K562 (cell line): ENCODE results near the gene ABLIM2.

ENCODE experiments used
- EP300 ChIP-seq: IDR thresholded peaks from 2 replicates; pipeline ENCODE4 v1.6.1; 2012; ENCODE audit warnings: low read length, improper control_type of control experiment
- EZH2 ChIP-seq: IDR thresholded peaks from 2 replicates; pipeline ENCODE4 v1.6.1; 2012; ENCODE audit warnings: low read depth, mild to moderate bottlenecking, inconsistent platforms, low read length, borderline replicate concordance
- JUN ChIP-seq, 2 experiments: sonication (generic) in 1 of 2; formaldehyde crosslinking in 1 of 2; IDR thresholded peaks; 2 replicates each; pipeline versions ENCODE4 v1.6.1 to v1.8.0; 2012 to 2022; ENCODE audit warnings: borderline replicate concordance in 2 of 2, mild to moderate bottlenecking in 2 of 2, improper control_type of control experiment in 1 of 2, low read depth in 1 of 2, low read length in 1 of 2, missing genetic modification reagents in 1 of 2
- MXI1 ChIP-seq: IDR thresholded peaks from 2 replicates; pipeline ENCODE4 v1.6.1; 2011; ENCODE audit warnings: low read depth, mild to moderate bottlenecking, improper control_type of control experiment, low read length

- no peak for TF ChIP-seq MXI1
- TF ChIP-seq EP300 = no peak
- TF ChIP-seq EZH2 = no peak
- no peak for TF ChIP-seq JUN (IDR thresholded peaks at IDR 0.05; ENCODE audit: borderline replicate concordance, low read depth, low read length)
- TF ChIP-seq JUN (CRISPR knock-in tag; IDR thresholded peaks at IDR 0.05; ENCODE audit: borderline replicate concordance) = no peak
These were observed 5.6 kb upstream of the ABLIM2 start for GRCh38 chr4:8164194-8164565.
